ENCODE data around the gene FNDC8.

DNA sequence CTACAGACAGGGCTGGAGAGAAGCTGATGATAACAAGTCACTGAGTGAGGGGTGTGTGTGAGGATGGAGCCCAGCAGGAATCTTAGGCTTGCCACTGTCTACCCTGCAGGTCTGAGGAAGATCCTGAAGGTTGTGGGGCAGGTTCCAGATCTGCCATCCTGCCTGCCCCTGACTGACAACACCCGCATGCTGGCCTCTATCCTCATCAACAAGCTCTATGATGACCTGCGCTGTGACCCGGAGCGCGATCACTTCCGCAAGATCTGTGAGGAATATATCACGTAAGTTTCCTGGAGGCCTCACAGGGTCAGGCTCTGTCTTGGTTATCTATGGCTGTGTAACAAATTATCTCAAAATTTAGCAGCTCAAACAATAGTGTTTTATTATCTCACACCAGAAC, 42.5 kb downstream of the FNDC8 start:
- no peak for TF ChIP-seq SUZ12 (IDR thresholded peaks at IDR 0.05; ENCODE audit: low read length)
- TF ChIP-seq, protein P1, sequence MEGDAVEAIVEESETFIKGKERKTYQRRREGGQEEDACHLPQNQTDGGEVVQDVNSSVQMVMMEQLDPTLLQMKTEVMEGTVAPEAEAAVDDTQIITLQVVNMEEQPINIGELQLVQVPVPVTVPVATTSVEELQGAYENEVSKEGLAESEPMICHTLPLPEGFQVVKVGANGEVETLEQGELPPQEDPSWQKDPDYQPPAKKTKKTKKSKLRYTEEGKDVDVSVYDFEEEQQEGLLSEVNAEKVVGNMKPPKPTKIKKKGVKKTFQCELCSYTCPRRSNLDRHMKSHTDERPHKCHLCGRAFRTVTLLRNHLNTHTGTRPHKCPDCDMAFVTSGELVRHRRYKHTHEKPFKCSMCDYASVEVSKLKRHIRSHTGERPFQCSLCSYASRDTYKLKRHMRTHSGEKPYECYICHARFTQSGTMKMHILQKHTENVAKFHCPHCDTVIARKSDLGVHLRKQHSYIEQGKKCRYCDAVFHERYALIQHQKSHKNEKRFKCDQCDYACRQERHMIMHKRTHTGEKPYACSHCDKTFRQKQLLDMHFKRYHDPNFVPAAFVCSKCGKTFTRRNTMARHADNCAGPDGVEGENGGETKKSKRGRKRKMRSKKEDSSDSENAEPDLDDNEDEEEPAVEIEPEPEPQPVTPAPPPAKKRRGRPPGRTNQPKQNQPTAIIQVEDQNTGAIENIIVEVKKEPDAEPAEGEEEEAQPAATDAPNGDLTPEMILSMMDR (IDR thresholded peaks at IDR 0.05; ENCODE audit: control extremely low read depth in 1 of 3, insufficient read depth in 1 of 3, low read depth in 1 of 3, low read length in 3 of 3), result no peak
- no peak for TF ChIP-seq EP300 (IDR thresholded peaks at IDR 0.05; ENCODE audit: borderline replicate concordance in 1 of 2, low read depth in 2 of 2, low read length in 2 of 2)
- TF ChIP-seq POU5F1 (IDR thresholded peaks at IDR 0.05; ENCODE audit: low read depth, low read length), result no peak
- TF ChIP-seq CHD2 (IDR thresholded peaks at IDR 0.05; ENCODE audit: low read length), result no peak
- no peak for TF ChIP-seq EZH2 (IDR thresholded peaks at IDR 0.05; ENCODE audit: low read depth, low read length, severe bottlenecking)
- no peak for TF ChIP-seq RXRA (IDR thresholded peaks at IDR 0.05; ENCODE audit: insufficient read depth, low read depth, low read length)
- TF ChIP-seq, protein P2, sequence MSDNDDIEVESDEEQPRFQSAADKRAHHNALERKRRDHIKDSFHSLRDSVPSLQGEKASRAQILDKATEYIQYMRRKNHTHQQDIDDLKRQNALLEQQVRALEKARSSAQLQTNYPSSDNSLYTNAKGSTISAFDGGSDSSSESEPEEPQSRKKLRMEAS (IDR thresholded peaks at IDR 0.05), result no peak
